SK-N-SH treated with all-trans-retinoic acid at 6 μM for 48 hours (cell line): ENCODE results near the gene POU2F3.

Source experiments
- ATAC-seq: fragments of 200-7000 bp; cut with Tn5 transposase; 3 replicates; pipeline ENCODE4 v1.9.1; 2020; ENCODE audit warnings: mild to moderate bottlenecking, moderate library complexity
- CSRNP3 ChIP-seq: fragments of 250-450 bp; sonication (Bioruptor Pico); IDR thresholded peaks from 2 replicates; pipeline ENCODE4 v1.5.1; 2021; ENCODE audit warnings: mild to moderate bottlenecking, moderate library complexity
- GLIS3 ChIP-seq: fragments of 250-450 bp; sonication (Bioruptor Pico); IDR thresholded peaks from 2 replicates; pipeline ENCODE4 v1.5.0; 2020; ENCODE audit warnings: mild to moderate bottlenecking, moderate library complexity
- ISL1 ChIP-seq: fragments of 250-450 bp; sonication (Bioruptor Pico); IDR thresholded peaks from 2 replicates; pipeline ENCODE4 v2.1.2; 2022; ENCODE audit warnings: mild to moderate bottlenecking, moderate library complexity
- OSR1 ChIP-seq: fragments of 250-450 bp; sonication (Bioruptor Pico); IDR thresholded peaks from 2 replicates; pipeline ENCODE4 v1.8.0; 2022; ENCODE audit warnings: moderate library complexity, mild to moderate bottlenecking, inconsistent platforms
- POU6F1 ChIP-seq: fragments of 250-450 bp; sonication (Bioruptor Pico); IDR thresholded peaks from 2 replicates; pipeline ENCODE4 v1.8.0; 2021; ENCODE audit warnings: low read depth, mild to moderate bottlenecking, moderate library complexity, borderline replicate concordance
- PPARA ChIP-seq: fragments of 250-450 bp; sonication (Bioruptor Pico); IDR thresholded peaks from 2 replicates; pipeline ENCODE4 v1.5.0; 2020; ENCODE audit warnings: mild to moderate bottlenecking, borderline replicate concordance
- RARB ChIP-seq: fragments of 250-450 bp; sonication (Bioruptor Pico); IDR thresholded peaks from 2 replicates; pipeline ENCODE4 v1.8.0; 2021; ENCODE audit warnings: mild to moderate bottlenecking, moderate library complexity
- SNAI2 ChIP-seq: fragments of 250-450 bp; sonication (Bioruptor Pico); IDR thresholded peaks from 2 replicates; pipeline ENCODE4 v1.5.0; 2020; ENCODE audit warnings: mild to moderate bottlenecking, moderate library complexity
- TCF4 ChIP-seq: fragments of 250-450 bp; sonication (Bioruptor Pico); IDR thresholded peaks from 2 replicates; pipeline ENCODE4 v1.8.0; 2021; ENCODE audit warnings: mild to moderate bottlenecking, moderate library complexity, borderline replicate concordance
- TOX ChIP-seq: fragments of 250-450 bp; sonication (Bioruptor Pico); IDR thresholded peaks from 2 replicates; pipeline ENCODE4 v1.8.0; 2021; ENCODE audit warnings: mild to moderate bottlenecking, moderate library complexity, borderline replicate concordance
- TSHZ2 ChIP-seq: fragments of 250-450 bp; sonication (Bioruptor Pico); IDR thresholded peaks from 2 replicates; pipeline ENCODE4 v1.5.0; 2020; ENCODE audit warnings: mild to moderate bottlenecking, moderate library complexity
- ZFP3 ChIP-seq: fragments of 250-450 bp; sonication (Bioruptor Pico); IDR thresholded peaks from 2 replicates; pipeline ENCODE4 v1.5.0; 2020; ENCODE audit warnings: mild to moderate bottlenecking, moderate library complexity
- ZFP30 ChIP-seq: fragments of 450-650 bp; formaldehyde crosslinking; IDR thresholded peaks from 2 replicates; pipeline ENCODE4 v1.5.0; 2022; ENCODE audit warnings: mild to moderate bottlenecking, moderate library complexity
- ZNF565 ChIP-seq: fragments of 450-650 bp; formaldehyde crosslinking; conservative IDR thresholded peaks from 2 replicates; pipeline ENCODE4 v1.5.0; 2020; ENCODE audit warnings: low read depth, mild to moderate bottlenecking, moderate library complexity
- ZNF70 ChIP-seq: fragments of 450-650 bp; formaldehyde crosslinking; IDR thresholded peaks from 2 replicates; pipeline ENCODE4 v1.5.0; 2020; ENCODE audit warnings: mild to moderate bottlenecking, moderate library complexity
- ZNF8 ChIP-seq: fragments of 450-650 bp; formaldehyde crosslinking; IDR thresholded peaks from 2 replicates; pipeline ENCODE4 v1.5.0; 2020; ENCODE audit warnings: mild to moderate bottlenecking, moderate library complexity

Gene POU2F3

GRCh38 chr11:120199613-120200012, 40.3 kb upstream of the POU2F3 start (continued):
- TF ChIP-seq TSHZ2 (CRISPR knock-in tag) (no peak), GLIS3 (CRISPR knock-in tag) (no peak)
- TF ChIP-seq, all 23 proteins: peak for 0

- ATAC-seq: no peak
- TF ChIP-seq PPARA: no peak
- TF ChIP-seq ZFP3: no peak
- TF ChIP-seq CSRNP3 (CRISPR knock-in tag): no peak
- no peak for TF ChIP-seq ZNF565 (CRISPR knock-in tag)
- TF ChIP-seq TSHZ2 (CRISPR knock-in tag): no peak
- TF ChIP-seq SNAI2 (CRISPR knock-in tag): no peak
- no peak for TF ChIP-seq ZNF8 (CRISPR knock-in tag)
Measured at GRCh38 chr11:120200677-120201076, 39.3 kb upstream of the POU2F3 start.

- no peak for ATAC-seq
- TF ChIP-seq ZNF565 (CRISPR knock-in tag): no peak
- TF ChIP-seq ZFP30 (CRISPR knock-in tag): no peak
- no peak for TF ChIP-seq TSHZ2 (CRISPR knock-in tag)
- TF ChIP-seq ZNF70 (CRISPR knock-in tag): no peak
Measured at GRCh38 chr11:120201653-120202052, 38.3 kb upstream of the POU2F3 start.

GRCh38 chr11:120203626-120204025, 36.3 kb upstream of the POU2F3 start:
- TF ChIP-seq RARB: no peak
- TF ChIP-seq ZFP3: no peak
- TF ChIP-seq PPARA: no peak
- TF ChIP-seq TCF4 (CRISPR knock-in tag): no peak
- TF ChIP-seq ZNF565 (CRISPR knock-in tag): no peak
- no peak for TF ChIP-seq POU6F1 (CRISPR knock-in tag)
- TF ChIP-seq TSHZ2 (CRISPR knock-in tag): no peak
- TF ChIP-seq ZFP30 (CRISPR knock-in tag): no peak
- TF ChIP-seq OSR1 (CRISPR knock-in tag): no peak
- TF ChIP-seq TOX (CRISPR knock-in tag): no peak
- TF ChIP-seq ISL1 (CRISPR knock-in tag): no peak
- ATAC-seq: no peak
